Measurements from ENCODE around the gene CFAP299. TPM values are rescaled to one million over a fixed set of nuclear protein-coding genes. Genes with fewer than 3 reads are reported as not detected.

The CFAP299 gene
- total RNA-seq, 1 donor from 2014 or later: not detected

DNA sequence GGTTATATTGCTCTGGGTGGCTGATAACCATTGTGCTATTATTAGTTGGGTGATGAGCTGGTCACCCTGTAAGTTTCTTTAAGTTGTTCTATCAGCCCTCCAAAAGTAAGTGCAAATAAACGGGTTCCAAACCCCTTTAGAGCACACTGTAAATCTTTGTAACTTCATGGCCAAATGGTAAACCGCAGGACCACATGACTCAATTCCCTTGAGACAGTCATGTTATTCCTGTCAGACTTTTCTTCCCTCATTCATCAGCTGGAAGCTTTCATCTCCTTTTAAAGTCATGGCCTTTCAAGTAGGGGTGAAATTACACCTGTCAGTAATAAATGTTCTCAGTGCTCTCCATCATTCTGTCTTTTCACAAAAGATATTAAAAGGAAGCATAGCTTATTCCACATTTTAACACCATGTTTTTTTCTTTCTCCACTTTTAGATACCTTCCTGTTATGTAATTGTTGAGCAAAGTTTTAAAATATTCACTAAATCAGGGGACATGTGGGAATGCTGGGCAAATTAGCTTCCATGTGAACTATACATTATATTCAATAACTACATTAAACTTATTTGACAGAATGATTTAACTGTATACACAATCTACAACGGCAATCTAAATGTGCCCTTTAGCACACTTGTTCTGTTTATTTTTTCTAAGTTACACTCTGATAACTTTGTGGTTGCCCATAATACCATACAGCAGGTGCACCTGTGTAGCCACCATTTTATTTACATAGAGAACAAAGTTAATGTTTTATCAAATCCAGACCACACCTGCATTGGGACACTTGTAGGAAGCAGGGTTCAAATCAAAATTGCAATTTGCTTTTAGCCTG is 275.5 kb downstream of the CFAP299 start:
- no peak overlapping the region for H3K4me3 Mint-ChIP-seq (ENCODE audit: unreplicated experiment)
- TF ChIP-seq, protein P1, sequence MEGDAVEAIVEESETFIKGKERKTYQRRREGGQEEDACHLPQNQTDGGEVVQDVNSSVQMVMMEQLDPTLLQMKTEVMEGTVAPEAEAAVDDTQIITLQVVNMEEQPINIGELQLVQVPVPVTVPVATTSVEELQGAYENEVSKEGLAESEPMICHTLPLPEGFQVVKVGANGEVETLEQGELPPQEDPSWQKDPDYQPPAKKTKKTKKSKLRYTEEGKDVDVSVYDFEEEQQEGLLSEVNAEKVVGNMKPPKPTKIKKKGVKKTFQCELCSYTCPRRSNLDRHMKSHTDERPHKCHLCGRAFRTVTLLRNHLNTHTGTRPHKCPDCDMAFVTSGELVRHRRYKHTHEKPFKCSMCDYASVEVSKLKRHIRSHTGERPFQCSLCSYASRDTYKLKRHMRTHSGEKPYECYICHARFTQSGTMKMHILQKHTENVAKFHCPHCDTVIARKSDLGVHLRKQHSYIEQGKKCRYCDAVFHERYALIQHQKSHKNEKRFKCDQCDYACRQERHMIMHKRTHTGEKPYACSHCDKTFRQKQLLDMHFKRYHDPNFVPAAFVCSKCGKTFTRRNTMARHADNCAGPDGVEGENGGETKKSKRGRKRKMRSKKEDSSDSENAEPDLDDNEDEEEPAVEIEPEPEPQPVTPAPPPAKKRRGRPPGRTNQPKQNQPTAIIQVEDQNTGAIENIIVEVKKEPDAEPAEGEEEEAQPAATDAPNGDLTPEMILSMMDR (IDR thresholded peaks at IDR 0.05): no peak
- H3K27me3 Mint-ChIP-seq (ENCODE audit: unreplicated experiment): peaks cover 17% of the 10 kb centered on the region
- no peaks in the 10 kb centered on the region for H3K9me3 Mint-ChIP-seq (ENCODE audit: unreplicated experiment)
- H3K27ac Mint-ChIP-seq (ENCODE audit: unreplicated experiment): no peak overlapping the region
- no peak for DNase-seq (ENCODE audit: extremely low spot score, unreplicated experiment)
- no peaks in the 10 kb centered on the region for H3K36me3 Mint-ChIP-seq (ENCODE audit: unreplicated experiment)
- H3K4me1 Mint-ChIP-seq (ENCODE audit: unreplicated experiment): no peaks in the 10 kb centered on the region

DNA sequence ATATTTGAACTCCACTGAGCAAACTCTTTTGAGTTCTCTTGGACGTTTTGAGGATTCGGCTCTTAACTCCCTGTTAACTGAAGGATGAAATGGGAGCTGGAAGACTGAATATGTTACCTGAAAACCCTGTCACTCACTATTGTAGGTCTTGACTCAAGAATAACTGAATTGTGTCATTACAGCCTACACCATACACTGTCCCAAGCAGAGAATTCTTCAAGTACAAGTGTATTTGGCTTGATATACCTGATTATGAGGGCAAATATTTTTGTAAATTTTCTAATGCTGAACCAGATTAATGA is 276.1 kb downstream of the CFAP299 start:
- DNase-seq (ENCODE audit: extremely low spot score, unreplicated experiment): no peak
- TF ChIP-seq, protein P1 (IDR thresholded peaks at IDR 0.05): no peak
- peaks cover 17% of the 10 kb centered on the region for H3K27me3 Mint-ChIP-seq (ENCODE audit: unreplicated experiment)
- H3K4me1 Mint-ChIP-seq (ENCODE audit: unreplicated experiment): no peaks in the 10 kb centered on the region
- no peak overlapping the region for H3K4me3 Mint-ChIP-seq (ENCODE audit: unreplicated experiment)
- H3K9me3 Mint-ChIP-seq (ENCODE audit: unreplicated experiment): no peaks in the 10 kb centered on the region
- H3K27ac Mint-ChIP-seq (ENCODE audit: unreplicated experiment): no peak overlapping the region
- no peaks in the 10 kb centered on the region for H3K36me3 Mint-ChIP-seq (ENCODE audit: unreplicated experiment)

- TF ChIP-seq, protein P1 (IDR thresholded peaks at IDR 0.05): no peak
- Mint-ChIP-seq H3K4me3 (ENCODE audit: unreplicated experiment) (no peak overlapping the region), H3K27me3 (ENCODE audit: unreplicated experiment) (peaks cover 11% of the 10 kb centered on the region), H3K4me1 (ENCODE audit: unreplicated experiment) (no peaks in the 10 kb centered on the region), H3K27ac (ENCODE audit: unreplicated experiment) (no peak overlapping the region), H3K36me3 (ENCODE audit: unreplicated experiment) (no peaks in the 10 kb centered on the region), H3K9me3 (ENCODE audit: unreplicated experiment) (no peaks in the 10 kb centered on the region)
- no peak for DNase-seq (ENCODE audit: extremely low spot score, unreplicated experiment)
Observed at GRCh38 chr4:80613470-80613869, 277.9 kb downstream of the CFAP299 start.

DNA sequence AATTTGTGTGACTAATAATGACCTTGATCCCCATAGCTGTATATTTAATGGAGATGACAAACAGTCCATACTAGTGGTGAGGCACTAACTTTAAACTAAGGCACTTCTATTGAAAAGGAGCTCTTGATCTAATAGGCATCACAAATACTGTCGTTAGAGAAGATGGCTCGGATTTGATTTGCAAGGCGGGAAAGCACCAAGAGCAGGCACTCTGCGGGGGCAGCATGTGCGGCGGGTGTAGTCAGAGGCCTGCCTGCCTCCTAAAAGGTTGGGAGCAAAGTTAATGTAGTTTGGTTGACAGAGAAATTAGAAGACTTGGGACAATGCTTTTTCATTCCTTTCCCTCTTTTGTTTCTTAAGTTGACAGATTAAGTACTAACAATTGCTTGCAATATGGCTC is 278.8 kb downstream of the CFAP299 start:
- Mint-ChIP-seq H3K27ac (ENCODE audit: unreplicated experiment) (no peak overlapping the region), H3K36me3 (ENCODE audit: unreplicated experiment) (no peaks in the 10 kb centered on the region), H3K4me1 (ENCODE audit: unreplicated experiment) (no peaks in the 10 kb centered on the region), H3K27me3 (ENCODE audit: unreplicated experiment) (peaks cover 9% of the 10 kb centered on the region), H3K9me3 (ENCODE audit: unreplicated experiment) (no peaks in the 10 kb centered on the region), H3K4me3 (ENCODE audit: unreplicated experiment) (no peak overlapping the region)
- no peak for DNase-seq (ENCODE audit: extremely low spot score, unreplicated experiment)
- TF ChIP-seq, protein P1 (IDR thresholded peaks at IDR 0.05): no peak

- no peak overlapping the region for H3K4me3 Mint-ChIP-seq (ENCODE audit: unreplicated experiment)
Observed at GRCh38 chr4:80615099-80615498, 279.6 kb downstream of the CFAP299 start.

More at GRCh38 chr4:80615099-80615498, 279.6 kb downstream of the CFAP299 start:
- Mint-ChIP-seq H3K36me3 (ENCODE audit: unreplicated experiment) (no peaks in the 10 kb centered on the region), H3K9me3 (ENCODE audit: unreplicated experiment) (no peaks in the 10 kb centered on the region), H3K27ac (ENCODE audit: unreplicated experiment) (no peak overlapping the region), H3K4me1 (ENCODE audit: unreplicated experiment) (no peaks in the 10 kb centered on the region), H3K27me3 (ENCODE audit: unreplicated experiment) (peaks cover 9% of the 10 kb centered on the region)
- TF ChIP-seq, protein P1 (IDR thresholded peaks at IDR 0.05): no peak
- no peak for DNase-seq (ENCODE audit: extremely low spot score, unreplicated experiment)
